HG03139 (cell line): ENCODE data around the gene GPRC5A.

Experiments
- ATAC-seq: cut with Tn5 transposase; IDR thresholded peaks from one replicate; pipeline ENCODE4 v1.9.1; 2021; ENCODE audit not compliant: unreplicated experiment

The GPRC5A gene

DNA sequence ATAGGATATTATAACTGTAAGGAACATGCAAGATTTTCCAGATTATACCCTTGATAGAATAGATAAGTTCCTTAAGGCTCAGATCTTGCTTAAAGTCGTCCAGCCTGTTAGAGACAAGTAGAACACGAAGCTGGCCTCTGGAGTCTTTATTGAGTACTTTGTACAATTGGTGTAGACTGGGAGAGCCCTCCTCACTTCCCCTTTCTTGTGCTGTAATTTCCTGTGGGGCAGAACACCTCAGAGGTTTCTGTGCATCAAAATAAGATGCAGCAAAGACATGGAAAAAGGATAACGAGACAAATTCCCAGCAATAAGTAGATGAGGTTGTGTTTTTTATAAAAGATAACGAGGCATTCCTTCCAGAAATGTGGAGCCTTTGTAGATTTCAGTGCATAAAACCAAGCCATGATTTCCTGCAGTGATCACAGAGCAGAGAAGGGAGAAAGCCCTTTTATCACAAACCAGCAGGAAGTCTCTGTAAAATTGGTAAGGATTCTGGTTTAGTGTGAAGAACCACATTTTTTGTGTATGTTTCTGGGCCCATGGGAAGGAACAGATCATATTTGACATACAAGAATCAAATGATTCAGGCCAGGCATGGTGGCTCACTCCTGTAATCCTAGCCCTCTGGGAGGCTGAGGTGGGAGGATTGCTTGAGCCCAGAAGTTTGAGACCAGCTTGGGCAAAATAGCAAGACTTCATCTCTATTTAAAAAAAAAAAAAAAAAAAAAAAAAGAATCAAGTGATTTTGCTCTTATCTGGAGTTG lies 18.0 kb downstream of the GPRC5A start:
- no peak for ATAC-seq

GRCh38 chr12:12909995-12910420 lies 18.6 kb downstream of the GPRC5A start:
- no peak for ATAC-seq

- ATAC-seq = no peak
Measured at GRCh38 chr12:12912711-12913110, 21.3 kb downstream of the GPRC5A start.

DNA sequence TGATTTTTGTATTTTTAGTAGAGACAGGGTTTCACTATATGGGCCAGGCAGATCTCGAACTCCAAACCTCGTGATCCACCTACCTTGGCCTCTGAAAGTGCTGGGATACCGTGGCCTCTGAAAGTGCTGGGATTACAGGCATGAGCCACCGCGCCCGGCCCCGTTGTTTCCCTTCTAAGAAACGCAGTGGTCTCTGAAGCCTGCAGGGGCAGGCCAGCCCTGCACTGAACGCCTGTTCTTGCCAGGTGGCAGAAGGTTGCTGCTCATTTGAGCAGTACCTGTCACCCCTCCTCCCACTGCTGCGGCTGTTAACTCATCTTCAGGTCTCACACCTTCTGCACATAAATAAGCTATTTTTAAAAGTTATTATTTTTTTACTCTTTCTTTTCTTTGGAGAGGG lies 24.3 kb downstream of the GPRC5A start:
- ATAC-seq = no peak

GRCh38 chr12:12916135-12916944 lies 25.0 kb downstream of the GPRC5A start:
- ATAC-seq = peak; percentile 96

GRCh38 chr12:12917517-12917916 lies 26.2 kb downstream of the GPRC5A start:
- no peak for ATAC-seq

- no peak for ATAC-seq
Measured at GRCh38 chr12:12918781-12919389, 27.5 kb downstream of the GPRC5A start.

GRCh38 chr12:12919666-12920435 lies 28.5 kb downstream of the GPRC5A start:
- no peak for ATAC-seq

DNA sequence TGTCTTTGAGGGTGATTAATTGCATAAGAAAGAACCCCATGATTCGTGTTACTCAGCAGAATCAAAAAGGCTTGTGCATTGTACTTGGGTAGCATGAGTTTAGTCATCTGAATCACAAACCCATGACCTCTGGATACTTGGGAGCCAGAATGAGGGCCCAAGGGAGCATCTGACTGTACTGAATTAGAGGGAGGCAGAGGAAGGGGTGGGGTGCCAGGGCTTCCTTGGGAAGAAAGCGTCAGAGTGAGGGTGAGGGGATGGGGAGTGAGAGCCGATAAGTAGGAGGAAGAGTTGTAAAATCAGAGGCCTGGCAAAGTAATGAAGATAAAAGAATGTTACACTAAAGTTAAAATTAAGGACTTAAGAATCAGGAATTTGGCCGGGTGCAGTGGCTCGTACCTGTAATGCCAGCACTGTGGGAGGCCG lies 30.8 kb downstream of the GPRC5A start:
- no peak for ATAC-seq

DNA sequence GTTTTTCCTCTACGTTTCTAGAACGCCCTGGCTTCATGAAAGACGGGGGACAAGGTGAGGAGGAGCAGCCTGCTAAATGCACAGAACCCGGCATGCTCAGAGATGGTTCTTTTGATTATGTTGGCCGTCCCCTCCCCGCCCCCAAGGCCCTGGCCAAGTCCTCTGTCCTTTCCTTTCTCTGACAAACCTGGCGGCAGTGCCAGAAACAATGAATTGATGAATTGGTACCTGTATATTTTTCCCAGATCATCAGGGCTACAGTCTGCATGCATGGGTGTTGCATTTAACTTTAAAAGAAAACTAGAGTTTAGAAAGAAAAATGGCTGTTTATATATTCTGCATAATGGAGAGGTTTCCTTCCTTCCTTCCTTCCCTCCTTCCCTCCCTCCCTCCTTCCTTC lies 31.6 kb downstream of the GPRC5A start:
- ATAC-seq = no peak

DNA sequence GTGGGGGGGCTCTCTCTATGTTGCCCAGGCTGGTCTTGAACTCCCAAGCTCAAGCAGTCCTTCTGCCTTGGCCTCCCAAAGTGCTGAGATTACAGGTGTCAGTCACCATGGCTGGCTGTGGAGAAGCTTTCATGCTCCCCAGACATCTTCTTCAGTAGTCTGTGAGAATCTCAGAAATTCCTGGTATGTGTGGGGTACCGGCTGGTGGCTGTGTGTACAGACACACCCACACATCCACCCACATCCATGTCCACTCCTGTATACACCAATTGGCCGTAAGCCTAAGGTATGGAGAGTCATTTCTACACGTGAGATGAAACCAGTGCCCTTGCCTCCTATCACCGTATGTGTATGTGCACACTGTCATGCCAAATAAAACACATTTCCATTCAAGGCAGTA lies 32.8 kb downstream of the GPRC5A start:
- ATAC-seq = no peak

- ATAC-seq = no peak
Measured at GRCh38 chr12:12925388-12925787, 34.0 kb downstream of the GPRC5A start.

GRCh38 chr12:12926571-12927071 lies 35.3 kb downstream of the GPRC5A start:
- ATAC-seq = no peak

DNA sequence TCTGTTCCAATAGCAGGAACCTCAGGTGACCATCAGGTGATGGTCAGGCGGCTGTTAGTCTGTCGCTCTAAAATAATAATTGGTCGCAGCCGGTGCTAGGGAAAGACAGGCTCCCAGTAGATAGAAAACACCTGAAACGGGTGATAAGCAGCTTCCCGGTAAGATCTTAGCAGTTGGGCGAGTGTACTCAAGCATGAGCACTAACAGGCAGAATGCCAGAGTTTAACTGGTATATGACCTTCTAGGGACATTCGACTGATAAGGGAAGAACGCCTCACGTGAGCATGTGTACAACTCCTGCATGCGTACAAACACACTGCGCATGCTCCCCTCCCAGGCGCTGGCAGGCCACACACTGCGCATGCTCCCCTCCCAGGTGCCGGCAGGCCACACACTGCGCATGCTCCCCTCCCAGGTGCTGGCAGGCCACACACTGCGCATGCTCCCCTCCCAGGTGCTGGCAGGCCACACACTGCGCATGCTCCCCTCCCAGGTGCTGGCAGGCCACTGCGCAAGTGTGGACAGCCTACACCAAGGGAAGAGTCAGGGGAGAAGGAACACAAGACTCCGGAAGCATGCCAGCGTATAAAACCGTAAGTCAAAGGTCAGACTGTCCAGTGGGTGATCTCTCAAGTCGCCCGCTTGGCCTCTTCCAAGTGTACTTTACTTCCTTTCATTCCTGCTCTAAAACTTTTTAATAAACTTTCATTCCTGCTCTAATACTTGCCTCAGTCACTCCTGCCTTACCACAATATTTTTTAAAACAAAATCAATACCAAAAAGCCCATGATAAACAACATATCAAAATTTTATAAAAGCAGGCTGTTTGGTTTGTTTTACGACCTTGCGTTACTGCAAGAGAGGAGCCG lies 36.1 kb downstream of the GPRC5A start:
- ATAC-seq = no peak

DNA sequence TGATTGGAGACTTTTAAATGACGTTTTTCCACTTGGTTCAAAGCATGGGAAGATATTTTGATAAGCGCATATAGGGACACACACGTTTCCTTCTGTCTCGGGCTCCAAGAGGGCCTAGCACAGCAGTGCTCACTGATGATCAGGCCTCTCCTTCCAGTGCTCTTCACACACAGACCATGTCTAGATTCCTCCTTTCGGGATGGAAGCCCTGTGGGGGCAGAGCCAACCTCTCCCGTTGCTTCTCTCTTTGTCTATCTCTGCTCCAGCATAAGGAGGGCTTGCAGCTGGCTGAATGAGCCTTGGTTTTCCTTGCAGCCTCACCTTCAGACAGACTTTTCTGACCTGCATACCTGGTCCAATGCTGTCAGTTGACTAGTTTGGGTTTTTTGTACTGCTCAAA lies 38.3 kb downstream of the GPRC5A start:
- ATAC-seq = no peak

GRCh38 chr12:12930633-12931219 lies 39.4 kb downstream of the GPRC5A start:
- ATAC-seq = no peak

DNA sequence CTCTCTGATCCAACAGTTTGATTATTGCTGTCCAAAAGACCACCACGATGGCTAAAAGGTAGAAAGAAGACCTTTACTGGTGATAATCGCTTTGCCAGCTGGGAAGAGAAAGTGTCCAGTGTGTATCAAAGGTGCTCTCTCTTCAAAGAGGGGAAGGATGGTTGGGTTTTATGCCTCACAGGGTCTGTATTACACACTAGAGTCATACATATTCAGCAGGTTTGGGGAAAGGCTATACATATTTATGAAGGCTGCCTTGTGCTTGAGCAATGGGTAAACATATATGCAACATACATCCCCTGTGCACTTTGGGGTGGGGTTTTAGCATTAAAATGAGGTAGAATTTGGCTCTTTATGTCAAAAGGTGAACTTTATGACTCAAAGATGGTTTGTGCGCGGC lies 42.4 kb downstream of the GPRC5A start:
- ATAC-seq = no peak

DNA sequence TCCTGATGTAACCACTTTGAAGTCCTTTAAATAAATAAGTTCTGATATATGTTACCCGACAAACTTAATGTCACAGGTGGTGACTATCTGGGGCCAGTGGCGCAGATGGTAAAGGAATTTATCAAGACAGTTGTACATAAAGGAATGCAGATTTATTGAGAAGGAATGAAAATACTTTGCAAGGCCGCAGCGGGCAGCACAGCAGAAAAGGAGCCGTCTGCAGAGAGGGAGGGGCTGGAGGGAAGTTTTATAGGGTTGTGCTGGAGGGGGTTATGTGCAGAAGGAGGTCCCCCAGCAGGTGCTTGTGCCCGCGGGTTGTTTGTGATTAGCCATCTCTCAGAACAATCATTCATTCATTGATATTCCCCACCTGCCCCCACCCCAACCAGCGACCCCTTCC lies 43.2 kb downstream of the GPRC5A start:
- no peak for ATAC-seq

GRCh38 chr12:12936983-12937491 lies 45.7 kb downstream of the GPRC5A start:
- ATAC-seq = no peak
